Sigmoid colon (tissue), 4 donors: ENCODE data around the gene HS1BP3.

Source experiments
- CTCF ChIP-seq, 4 experiments: fragments of 450-650 bp in 3 of 4; fragments of 200-600 bp in 1 of 4; IDR thresholded peaks; one replicate each; pipeline ENCODE4 v1.5.1; 2016 to 2019; ENCODE audit warnings: antibody characterized with exemption in 4 of 4, mild to moderate bottlenecking in 3 of 4, moderate library complexity in 2 of 4
- EP300 ChIP-seq, 4 donors: sonication (generic); formaldehyde crosslinking; IDR thresholded peaks; one replicate each; pipeline ENCODE4 v1.6.1; 2017; ENCODE audit warnings: antibody characterized with exemption in 4 of 4

GRCh38 chr2:20667531-20668401 lies 16.9 kb upstream of the HS1BP3 start:
- TF ChIP-seq CTCF (IDR thresholded peaks at IDR 0.05) (no peak), EP300 (IDR thresholded peaks at IDR 0.05) (no peak)
